C4-2B (cell line): ENCODE measurements around the gene FHOD3.

Experiments
- H3K27ac ChIP-seq: fragments of 450-650 bp; 2 replicates; pipeline ENCODE4 v1.5.1; 2017
- ZFX ChIP-seq: fragments of 450-650 bp; IDR thresholded peaks from 2 replicates; pipeline ENCODE4 v1.6.1; 2017
- TF ChIP-seq, protein P1 (sequence below): fragments of 450-650 bp; conservative IDR thresholded peaks from 2 replicates; pipeline ENCODE4 v1.5.1; 2017; ENCODE audit warnings: mild to moderate bottlenecking

The FHOD3 gene

DNA sequence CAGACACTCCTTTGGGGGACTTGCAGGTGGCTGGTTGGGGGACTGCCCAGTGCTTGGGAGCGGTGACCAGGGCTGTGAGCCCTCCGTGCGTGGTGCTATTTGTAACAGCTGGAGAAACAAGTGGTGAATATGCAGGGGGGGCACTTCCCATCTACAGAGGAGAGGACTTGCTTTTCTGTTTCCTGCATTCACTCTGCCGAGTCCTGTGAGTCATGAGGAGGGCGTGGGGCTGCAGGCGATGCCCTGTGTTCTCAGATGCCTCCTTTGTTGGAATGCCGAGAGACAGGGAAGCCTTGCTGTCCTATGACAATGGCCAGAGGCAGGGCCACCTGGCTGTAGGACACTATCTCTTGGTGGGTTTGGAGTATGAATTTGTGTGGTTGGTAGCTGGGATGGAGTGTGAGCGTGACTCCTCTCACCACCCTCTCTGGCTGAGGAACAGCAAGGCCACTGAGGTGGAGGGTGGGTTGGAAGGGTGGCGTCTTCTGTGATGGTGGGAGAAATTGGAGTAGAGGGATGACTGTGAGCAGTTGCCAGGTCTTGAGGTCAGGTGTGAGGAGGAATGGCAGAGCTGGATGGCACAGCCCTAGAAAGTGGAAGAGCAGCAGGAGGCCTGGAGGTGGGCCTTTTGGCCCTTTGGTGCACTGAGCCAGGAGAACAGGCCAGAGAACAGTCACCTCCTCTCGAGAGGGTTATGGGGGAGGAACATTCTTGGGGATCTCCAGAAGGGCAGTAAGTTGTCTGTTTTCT is 24.3 kb downstream of the FHOD3 start:
- TF ChIP-seq, protein P1, sequence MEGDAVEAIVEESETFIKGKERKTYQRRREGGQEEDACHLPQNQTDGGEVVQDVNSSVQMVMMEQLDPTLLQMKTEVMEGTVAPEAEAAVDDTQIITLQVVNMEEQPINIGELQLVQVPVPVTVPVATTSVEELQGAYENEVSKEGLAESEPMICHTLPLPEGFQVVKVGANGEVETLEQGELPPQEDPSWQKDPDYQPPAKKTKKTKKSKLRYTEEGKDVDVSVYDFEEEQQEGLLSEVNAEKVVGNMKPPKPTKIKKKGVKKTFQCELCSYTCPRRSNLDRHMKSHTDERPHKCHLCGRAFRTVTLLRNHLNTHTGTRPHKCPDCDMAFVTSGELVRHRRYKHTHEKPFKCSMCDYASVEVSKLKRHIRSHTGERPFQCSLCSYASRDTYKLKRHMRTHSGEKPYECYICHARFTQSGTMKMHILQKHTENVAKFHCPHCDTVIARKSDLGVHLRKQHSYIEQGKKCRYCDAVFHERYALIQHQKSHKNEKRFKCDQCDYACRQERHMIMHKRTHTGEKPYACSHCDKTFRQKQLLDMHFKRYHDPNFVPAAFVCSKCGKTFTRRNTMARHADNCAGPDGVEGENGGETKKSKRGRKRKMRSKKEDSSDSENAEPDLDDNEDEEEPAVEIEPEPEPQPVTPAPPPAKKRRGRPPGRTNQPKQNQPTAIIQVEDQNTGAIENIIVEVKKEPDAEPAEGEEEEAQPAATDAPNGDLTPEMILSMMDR = no peak
- no peak for TF ChIP-seq ZFX
- no peak overlapping the region for H3K27ac ChIP-seq

DNA sequence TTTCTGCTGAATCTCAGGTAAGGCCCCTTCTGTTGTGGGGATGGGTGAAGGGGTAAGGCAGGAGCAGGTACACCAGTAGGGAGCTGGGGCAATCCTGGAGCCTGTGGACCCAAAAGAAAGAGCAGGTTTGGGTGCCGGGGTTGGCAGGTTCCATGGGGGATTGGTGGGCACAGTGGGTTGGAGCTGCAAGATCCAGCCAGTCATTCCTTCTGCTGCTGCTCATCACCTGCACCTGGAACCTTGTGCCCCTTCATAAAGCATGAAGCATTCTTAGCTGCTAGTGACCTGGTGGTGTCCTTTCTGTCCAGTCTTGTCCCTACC is 24.9 kb downstream of the FHOD3 start:
- H3K27ac ChIP-seq = no peak overlapping the region
- TF ChIP-seq, protein P1 = no peak
- TF ChIP-seq ZFX = no peak

DNA sequence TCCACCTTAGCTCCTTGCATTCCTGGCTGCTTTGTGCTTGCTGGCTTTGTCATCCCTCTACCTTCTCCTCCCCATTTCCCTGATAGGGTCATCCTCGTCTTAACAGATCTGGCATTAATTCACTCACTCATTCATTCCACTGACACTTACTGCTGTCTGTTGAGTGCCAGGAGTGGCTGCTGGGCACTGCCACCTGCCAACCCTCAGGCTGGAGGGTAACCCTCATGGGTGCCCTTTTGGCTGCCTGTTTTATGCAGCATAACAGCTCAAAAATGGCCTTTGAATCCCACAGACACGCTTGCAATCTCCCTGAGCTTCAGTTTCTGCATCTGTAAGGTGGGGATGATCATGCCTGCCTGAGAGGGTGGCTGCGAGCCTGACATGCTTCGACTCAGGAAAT is 25.2 kb downstream of the FHOD3 start:
- TF ChIP-seq, protein P1 = no peak
- no peak for TF ChIP-seq ZFX
- no peak overlapping the region for H3K27ac ChIP-seq

DNA sequence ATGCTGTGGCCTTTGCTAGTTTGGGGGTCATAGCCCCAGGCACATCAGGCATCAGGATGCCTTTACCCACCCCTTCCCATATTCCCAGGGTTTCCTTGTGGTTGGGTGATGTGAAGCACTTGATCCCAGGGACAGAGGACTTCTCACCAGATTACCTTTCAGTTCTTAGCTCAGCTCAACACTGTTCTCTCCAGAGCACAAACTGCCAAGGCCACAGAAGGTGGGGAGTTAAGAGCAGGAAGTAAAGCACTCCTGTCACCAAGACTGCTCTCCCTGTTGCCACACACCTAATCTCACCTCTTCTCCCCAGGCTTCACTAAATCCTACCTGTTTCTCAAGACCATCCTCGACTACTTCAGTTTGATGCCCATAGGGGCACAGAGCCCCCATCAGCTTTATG is 25.9 kb downstream of the FHOD3 start:
- H3K27ac ChIP-seq = no peak overlapping the region
- TF ChIP-seq ZFX = no peak
- TF ChIP-seq, protein P1 = no peak

DNA sequence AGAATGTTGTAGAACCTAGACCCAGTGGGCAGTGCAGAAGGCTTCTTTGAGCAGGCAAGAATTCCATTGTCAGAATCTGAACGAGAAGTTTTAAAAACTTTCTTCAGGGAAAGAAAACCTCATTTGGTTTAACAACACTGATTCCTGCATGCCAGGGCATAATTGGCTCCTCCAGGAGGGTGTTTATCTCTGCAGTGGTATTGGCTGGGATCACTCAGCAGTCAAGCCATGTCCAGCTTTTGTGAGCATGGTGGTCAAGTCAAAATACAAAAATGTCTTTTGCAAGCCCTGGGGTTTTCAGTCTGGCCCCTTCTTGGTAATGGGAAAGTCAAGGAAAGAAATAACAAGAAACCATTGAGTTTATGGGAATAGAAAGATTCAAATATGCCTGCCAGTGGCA is 28.3 kb downstream of the FHOD3 start:
- TF ChIP-seq, protein P1 = no peak
- no peak for TF ChIP-seq ZFX
- H3K27ac ChIP-seq = no peak overlapping the region

DNA sequence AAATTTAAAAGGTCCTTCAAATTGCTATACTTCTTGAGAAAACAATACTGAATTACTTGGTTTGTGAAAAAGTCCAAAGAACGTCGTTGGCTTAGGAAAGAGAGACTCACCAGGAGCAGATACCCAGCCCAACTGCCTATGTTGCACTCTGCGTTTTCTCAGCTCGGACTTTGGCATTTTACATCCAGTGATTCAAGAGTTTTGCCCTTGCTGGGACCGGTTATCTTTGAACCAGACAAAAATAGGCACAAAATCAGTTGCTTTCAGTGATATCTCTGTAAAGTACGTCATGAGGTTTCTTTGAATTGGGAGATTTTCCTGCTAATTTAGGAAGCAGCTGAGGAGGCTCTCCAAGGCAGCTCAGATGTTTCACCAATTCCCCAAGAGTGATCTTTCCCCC is 29.3 kb downstream of the FHOD3 start:
- no peak for TF ChIP-seq ZFX
- TF ChIP-seq, protein P1 = no peak
- no peak overlapping the region for H3K27ac ChIP-seq

DNA sequence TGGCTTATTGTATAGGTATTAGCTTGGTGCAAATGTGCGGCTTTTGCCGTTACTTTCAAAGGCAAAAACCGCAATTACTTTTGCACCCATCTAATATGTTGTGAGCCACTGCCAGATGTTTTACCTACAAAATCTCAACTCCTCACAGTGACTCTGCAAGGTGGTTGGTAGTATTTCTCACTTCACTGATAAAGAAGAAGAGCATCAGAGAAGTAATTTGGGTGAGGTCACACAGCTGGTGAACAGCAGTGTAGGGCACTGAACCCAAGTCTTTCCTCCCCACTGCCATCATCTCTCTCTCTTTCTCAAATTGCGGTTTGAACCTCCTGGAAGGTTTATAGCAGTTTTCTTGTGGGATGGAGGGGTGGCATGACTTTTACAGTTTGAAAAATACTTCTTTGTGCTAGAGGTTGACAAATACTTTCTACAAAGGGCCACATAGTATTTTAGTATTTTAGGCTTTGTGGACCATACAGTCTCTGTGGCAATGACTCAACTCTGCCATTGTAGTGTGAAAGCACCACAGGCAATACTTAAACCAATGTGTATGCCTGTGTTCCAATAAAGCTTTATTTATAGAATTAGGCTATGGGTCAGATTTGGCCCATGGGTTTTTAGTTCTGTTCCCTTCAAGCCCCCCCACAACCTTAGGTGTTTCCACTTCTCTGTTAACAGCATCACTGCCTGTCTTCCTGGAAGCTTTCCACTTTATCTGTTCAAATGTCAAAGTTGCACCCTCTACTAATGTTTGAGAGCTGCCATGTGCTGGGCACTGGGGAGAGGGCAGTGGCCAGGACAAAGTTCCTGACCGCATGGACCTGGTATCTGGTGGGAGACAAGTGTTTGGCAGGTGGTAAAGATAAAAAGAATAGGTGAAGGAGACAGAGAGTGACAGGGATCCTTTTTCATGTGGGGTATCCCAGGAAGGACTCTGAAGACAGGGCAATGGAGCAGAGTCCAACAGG is 30.1 kb downstream of the FHOD3 start:
- TF ChIP-seq, protein P1 = no peak
- no peak for TF ChIP-seq ZFX
- no peak overlapping the region for H3K27ac ChIP-seq
